ENCODE measurements around the gene NCAM2. TPM values are rescaled to one million over a fixed set of nuclear protein-coding genes. Genes with fewer than 3 reads are reported as not detected.
A peak's percentile ranks its signal among the peaks of the same experiment; 100 is the strongest.

Gene NCAM2
- total RNA-seq, 1 donor from 2014 or later: 22.6 TPM

- H3K4me3 Mint-ChIP-seq: peak overlapping the region; percentile 90
- peaks cover 4% of the 10 kb centered on the region for H3K4me1 Mint-ChIP-seq (ENCODE audit: unreplicated experiment)
- H3K36me3 Mint-ChIP-seq: no peaks in the 10 kb centered on the region
- no peak for DNase-seq (ENCODE audit: extremely low spot score, unreplicated experiment)
- H3K27ac Mint-ChIP-seq: peak overlapping the region; percentile 83
- no peak for TF ChIP-seq CTCF (conservative IDR thresholded peaks at IDR 0.05)
- no peaks in the 10 kb centered on the region for H3K9me3 Mint-ChIP-seq
- peaks cover 44% of the 10 kb centered on the region for H3K27me3 Mint-ChIP-seq
Observed at GRCh38 chr21:20998886-20999285, 677 bp downstream of the NCAM2 start.

GRCh38 chr21:20999659-21000058 is 1.4 kb downstream of the NCAM2 start:
- Mint-ChIP-seq H3K27me3 (peaks cover 42% of the 10 kb centered on the region), H3K36me3 (no peaks in the 10 kb centered on the region), H3K9me3 (no peaks in the 10 kb centered on the region), H3K27ac (no peak overlapping the region), H3K4me1 (ENCODE audit: unreplicated experiment) (peaks cover 4% of the 10 kb centered on the region), H3K4me3 (peak overlapping the region; percentile 76)
- peak; percentile 92 for TF ChIP-seq CTCF (conservative IDR thresholded peaks at IDR 0.05)
- DNase-seq (ENCODE audit: extremely low spot score, unreplicated experiment): no peak

DNA sequence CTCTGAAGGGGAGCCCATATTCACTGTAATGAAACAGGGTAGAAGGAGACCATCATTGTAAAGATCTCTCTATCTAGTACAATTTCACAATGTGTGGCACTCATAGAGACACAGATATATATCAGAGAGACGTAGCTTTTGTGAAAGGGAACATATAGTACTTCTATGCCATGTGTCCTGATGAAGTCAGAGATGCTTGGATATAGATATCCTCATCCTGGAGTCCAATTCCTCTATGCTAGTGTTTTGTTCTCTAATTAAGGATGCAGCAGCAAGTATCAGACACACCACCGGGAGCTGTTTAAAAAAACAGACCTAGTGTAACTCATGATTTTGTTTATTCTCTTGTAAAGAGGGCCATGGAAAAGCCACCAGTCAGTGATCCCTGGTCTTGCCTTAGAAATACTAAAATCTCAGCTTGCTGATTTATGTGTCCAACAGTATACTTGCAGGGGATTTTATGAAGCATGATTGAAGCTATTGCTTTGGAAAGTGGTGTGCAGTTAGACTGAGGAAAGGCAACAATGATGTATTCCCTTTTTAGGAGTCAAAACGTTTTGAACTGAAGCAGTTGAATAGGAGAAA is 2.5 kb downstream of the NCAM2 start:
- Mint-ChIP-seq H3K27ac (no peak overlapping the region), H3K9me3 (no peaks in the 10 kb centered on the region), H3K4me3 (peak overlapping the region; percentile 76), H3K27me3 (peaks cover 35% of the 10 kb centered on the region), H3K36me3 (no peaks in the 10 kb centered on the region), H3K4me1 (ENCODE audit: unreplicated experiment) (peaks cover 4% of the 10 kb centered on the region)
- no peak for TF ChIP-seq CTCF (conservative IDR thresholded peaks at IDR 0.05)
- no peak for DNase-seq (ENCODE audit: extremely low spot score, unreplicated experiment)

DNA sequence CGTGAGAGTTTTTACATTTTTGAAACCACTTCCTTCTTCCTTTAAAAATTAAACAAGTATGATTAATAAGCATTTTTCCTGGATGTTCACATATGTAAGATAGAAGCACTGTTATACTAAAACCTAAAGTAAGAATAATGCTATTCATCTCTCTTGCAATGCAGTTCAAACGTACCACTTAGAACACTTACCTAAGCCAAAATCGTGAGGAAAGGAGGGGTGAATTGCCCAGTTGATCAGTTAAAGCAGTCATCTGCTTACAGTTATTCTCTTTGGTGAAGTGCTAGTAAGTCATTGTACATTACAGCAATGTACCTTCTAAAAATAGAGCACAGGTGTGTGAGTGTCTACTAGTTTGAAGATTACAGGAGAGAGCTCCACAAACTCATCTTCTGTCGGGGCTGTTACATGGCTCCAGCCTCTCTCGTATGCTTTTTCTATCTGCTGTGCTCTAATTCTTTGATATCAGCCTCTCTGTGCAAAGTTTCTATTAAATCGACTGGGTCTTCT is 3.4 kb downstream of the NCAM2 start:
- TF ChIP-seq CTCF (conservative IDR thresholded peaks at IDR 0.05): no peak
- H3K27me3 Mint-ChIP-seq: peaks cover 29% of the 10 kb centered on the region
- H3K4me3 Mint-ChIP-seq: peak overlapping the region; percentile 47
- no peaks in the 10 kb centered on the region for H3K36me3 Mint-ChIP-seq
- no peak overlapping the region for H3K27ac Mint-ChIP-seq
- no peaks in the 10 kb centered on the region for H3K9me3 Mint-ChIP-seq
- peaks cover 4% of the 10 kb centered on the region for H3K4me1 Mint-ChIP-seq (ENCODE audit: unreplicated experiment)
- DNase-seq (ENCODE audit: extremely low spot score, unreplicated experiment): no peak

DNA sequence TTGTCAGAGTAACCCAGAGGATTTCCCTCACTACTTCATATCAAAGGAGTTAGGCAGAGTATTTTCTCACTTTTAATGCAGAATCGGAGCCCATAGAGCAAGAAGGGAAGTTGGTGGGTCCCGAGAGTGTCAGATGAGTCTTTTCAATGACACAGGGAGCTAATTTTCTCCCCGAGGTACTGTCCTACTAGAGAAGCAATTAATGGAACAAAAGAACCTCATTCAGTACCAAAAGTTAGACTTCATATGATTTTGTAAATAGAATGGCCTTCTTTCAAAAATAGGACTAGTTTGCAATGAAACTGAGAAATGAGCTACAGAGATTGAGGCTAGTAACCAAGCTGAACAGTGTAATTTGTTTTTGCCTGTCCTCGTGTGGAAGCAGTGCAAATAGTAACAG is 3.9 kb downstream of the NCAM2 start:
- H3K27ac Mint-ChIP-seq: no peak overlapping the region
- no peak overlapping the region for H3K4me3 Mint-ChIP-seq

More for the DNA sequence above, 3.9 kb downstream of the NCAM2 start:
- TF ChIP-seq CTCF (conservative IDR thresholded peaks at IDR 0.05): no peak
- Mint-ChIP-seq H3K9me3 (no peaks in the 10 kb centered on the region), H3K4me1 (ENCODE audit: unreplicated experiment) (peaks cover 4% of the 10 kb centered on the region), H3K36me3 (no peaks in the 10 kb centered on the region), H3K27me3 (peaks cover 24% of the 10 kb centered on the region)
- no peak for DNase-seq (ENCODE audit: extremely low spot score, unreplicated experiment)

Measured in type B pancreatic cell (in vitro differentiated cells).